K562 (cell line): ENCODE results near the gene DBX1. TPM values are rescaled to one million over a fixed set of nuclear protein-coding genes. Genes with fewer than 3 reads are reported as not detected.

Source experiments
- ATAC-seq: fragments of 200-7000 bp; cut with Tn5 transposase; 3 replicates; pipeline ENCODE4 v1.9.1; 2020; ENCODE audit warnings: moderate library complexity
- BruUV-seq: library from RNA; stranded (reverse); fragments of 400-500 nt; replicated peaks from 2 replicates; lab custom pipeline; 2021; lab: Mats Ljungman, UMichigan
- CTCF ChIA-PET: fragments of 300-600 bp; formaldehyde crosslinking; extraction: SDS; loops from one replicate; lab custom pipeline; 2021; ENCODE audit warnings: low intra/inter-chr PET ratio; lab: Yijun Ruan, JAX
- POLR2A ChIA-PET: fragments of 300-600, 350-650 bp; sonication (Branson Sonifier 250); formaldehyde crosslinking; extraction: SDS; loops from one replicate; lab custom pipeline; 2021; ENCODE audit warnings: antibody characterized with exemption, inconsistent platforms; lab: Yijun Ruan, JAX
- DNase-seq, 4 experiments: peaks; one replicate each; pipeline versions ENCODE4 v3.0.0 to v3.0.0-alpha.2; 2011 to 2018; ENCODE audit warnings: low spot score in 3 of 4, mixed read lengths in 3 of 4; ENCODE audit errors: extremely low read depth in 1 of 4
- FAIRE-seq: peaks from 2 replicates; lab custom pipeline; 2011; peaks lifted over from hg19 to GRCh38; lab: Jason Lieb, UNC
- H2AFZ ChIP-seq: 2 replicates; pipeline ENCODE4 v1.6.0; 2011; ENCODE audit warnings: low read depth, low read length, control low read depth, inconsistent platforms
- H3K27ac ChIP-seq: fragments of 200-600 bp; 3 replicates; pipeline ENCODE4 v1.8.0; 2011; ENCODE audit warnings: low read depth, mild to moderate bottlenecking, control low read depth, inconsistent platforms, low read length, moderate library complexity, mixed read lengths; ENCODE audit errors: extremely low read depth
- H3K27me3 ChIP-seq, 2 experiments: fragments of 300-600 bp in 1 of 2; 2 replicates in 1 of 2; 3 replicates in 1 of 2; pipeline versions ENCODE4 v1.6.0 to v1.8.0; 2011; ENCODE audit warnings: inconsistent platforms in 2 of 2, low read length in 2 of 2, mild to moderate bottlenecking in 1 of 2, mixed read lengths in 1 of 2, moderate library complexity in 1 of 2; ENCODE audit not compliant: control insufficient read depth in 2 of 2, insufficient read depth in 2 of 2
- H3K36me3 ChIP-seq: fragments of 300-600 bp; 3 replicates; pipeline ENCODE4 v1.8.0; 2011; ENCODE audit warnings: mild to moderate bottlenecking, low read length, inconsistent platforms; ENCODE audit not compliant: control insufficient read depth, insufficient read depth
- H3K4me1 ChIP-seq, 2 experiments: fragments of 200-600 bp in 1 of 2; replicated peaks in 1 of 2; 2 replicates in 1 of 2; 3 replicates in 1 of 2; pipeline versions ENCODE4 v1.5.1 to v1.8.0; 2011; ENCODE audit warnings: inconsistent platforms in 2 of 2, low read length in 2 of 2, mild to moderate bottlenecking in 1 of 2, mixed read lengths in 1 of 2, moderate library complexity in 1 of 2; ENCODE audit not compliant: control insufficient read depth in 2 of 2, insufficient read depth in 2 of 2
- H3K4me2 ChIP-seq: 2 replicates; pipeline ENCODE4 v1.6.1; 2011; ENCODE audit warnings: low read length, control low read depth, inconsistent platforms, mixed read lengths; ENCODE audit not compliant: insufficient read depth
- H3K4me3 ChIP-seq: fragments of 200-600 bp; sonication (generic), shearing (Covaris generic); 2 replicates; pipeline ENCODE4 v1.5.1; 2016; ENCODE audit warnings: control low read depth, inconsistent platforms
- H3K79me2 ChIP-seq: fragments of 200-600 bp; 3 replicates; pipeline ENCODE4 v1.8.0; 2011; ENCODE audit warnings: low read length, inconsistent platforms; ENCODE audit not compliant: control insufficient read depth, insufficient read depth
- H3K9ac ChIP-seq, 2 experiments: 2 replicates each; pipeline versions ENCODE4 v1.6.0 to v1.6.1; 2011; ENCODE audit warnings: low read depth in 2 of 2, low read length in 2 of 2, control low read depth in 1 of 2, inconsistent platforms in 1 of 2, mild to moderate bottlenecking in 1 of 2, mixed read lengths in 1 of 2; ENCODE audit not compliant: insufficient read depth in 1 of 2
- H3K9me1 ChIP-seq: one replicate; pipeline ENCODE4 v1.6.0; 2011; ENCODE audit warnings: inconsistent platforms, mild to moderate bottlenecking, low read length, moderate library complexity; ENCODE audit not compliant: control insufficient read depth, insufficient read depth
- H3K9me3 ChIP-seq: replicated peaks from 2 replicates; pipeline ENCODE4 v1.5.1; 2011; ENCODE audit warnings: low read depth, low read length, inconsistent platforms; ENCODE audit not compliant: control insufficient read depth, insufficient read depth
- H4K20me1 ChIP-seq: replicated peaks from 2 replicates; pipeline ENCODE4 v1.6.1; 2011; ENCODE audit warnings: low read length, inconsistent platforms, mixed read lengths; ENCODE audit not compliant: control insufficient read depth, insufficient read depth
- BMI1 ChIP-seq: fragments of 150-350 bp; IDR thresholded peaks from 2 replicates; pipeline ENCODE4 v1.6.1; 2014; ENCODE audit warnings: low read length
- CBX5 ChIP-seq: IDR thresholded peaks from 2 replicates; pipeline ENCODE4 v1.6.1; 2014; ENCODE audit warnings: low read depth, borderline replicate concordance
- ESRRA ChIP-seq: fragments of 450-650 bp; IDR thresholded peaks from 2 replicates; pipeline ENCODE4 v1.6.1; 2014; ENCODE audit warnings: low read depth, mild to moderate bottlenecking, moderate library complexity, borderline replicate concordance
- FOXK1 ChIP-seq: sonication (generic); formaldehyde crosslinking; IDR thresholded peaks from 2 replicates; pipeline ENCODE4 v1.8.0; 2022; ENCODE audit warnings: missing genetic modification reagents, mild to moderate bottlenecking, borderline replicate concordance
- HDGF ChIP-seq: fragments of 450-650 bp; IDR thresholded peaks from 2 replicates; pipeline ENCODE4 v1.6.1; 2016
- HOXB6 ChIP-seq: fragments of 250-450 bp; sonication (Bioruptor Pico); IDR thresholded peaks from 2 replicates; pipeline ENCODE4 v1.5.1; 2022; ENCODE audit warnings: mild to moderate bottlenecking, borderline replicate concordance
- KLF10 ChIP-seq: fragments of 250-450 bp; sonication (Bioruptor Pico); IDR thresholded peaks from 2 replicates; pipeline ENCODE4 v1.6.1; 2021; ENCODE audit warnings: matching md5 sums
- NFATC3 ChIP-seq: fragments of 450-650 bp; IDR thresholded peaks from 2 replicates; pipeline ENCODE4 v1.6.1; 2017; ENCODE audit warnings: mild to moderate bottlenecking
- PHF8 ChIP-seq: fragments of 200-600 bp; sonication (generic); IDR thresholded peaks from 2 replicates; pipeline ENCODE4 v1.6.1; 2012; ENCODE audit warnings: mixed run types, mild to moderate bottlenecking, inconsistent platforms, low read length, moderate library complexity, borderline replicate concordance
- PML ChIP-seq: IDR thresholded peaks from 2 replicates; pipeline ENCODE4 v1.6.1; 2012; ENCODE audit warnings: low read length, inconsistent platforms
- POLR2A ChIP-seq: fragments of 450-650 bp; conservative IDR thresholded peaks from 2 replicates; pipeline ENCODE4 v1.6.1; 2016
- POLR3A ChIP-seq: IDR thresholded peaks from 2 replicates; pipeline ENCODE4 v1.6.1; 2011; ENCODE audit warnings: borderline replicate concordance, mild to moderate bottlenecking, moderate library complexity; ENCODE audit not compliant: insufficient read length, insufficient read depth; ENCODE audit errors: extremely low read depth
- RBM39 ChIP-seq: fragments of 200-400 bp; formaldehyde crosslinking; optimal IDR thresholded peaks from 2 replicates; pipeline ENCODE3; 2018; ENCODE audit warnings: low read depth, low read length
- RFX7 ChIP-seq: fragments of 250-450 bp; sonication (Bioruptor Pico); IDR thresholded peaks from 2 replicates; pipeline ENCODE4 v1.5.1; 2021; ENCODE audit warnings: mild to moderate bottlenecking
- SMAD3 ChIP-seq: fragments of 450-650 bp; formaldehyde crosslinking; conservative IDR thresholded peaks from 2 replicates; pipeline ENCODE4 v1.4.0; 2020; ENCODE audit warnings: mild to moderate bottlenecking
- SP2 ChIP-seq: IDR thresholded peaks from 2 replicates; pipeline ENCODE4 v1.6.1; 2011; ENCODE audit warnings: mild to moderate bottlenecking, low read depth, low read length, moderate library complexity; ENCODE audit not compliant: poor library complexity, severe bottlenecking; ENCODE audit errors: extremely low read depth
- SRSF1 ChIP-seq: fragments of 200-400 bp; formaldehyde crosslinking; IDR thresholded peaks from 2 replicates; pipeline ENCODE4 v1.6.1; 2017; ENCODE audit warnings: mild to moderate bottlenecking, low read depth, low read length, moderate library complexity
- TRIM24 ChIP-seq, 2 experiments: fragments of 450-650 bp; IDR thresholded peaks; 2 replicates each; pipeline ENCODE4 v1.6.1; 2016
- TRIM28 ChIP-seq: fragments of 450-650 bp; IDR thresholded peaks from 2 replicates; pipeline ENCODE4 v1.6.1; 2017
- USF2 ChIP-seq: sonication (generic); formaldehyde crosslinking; IDR thresholded peaks from 2 replicates; pipeline ENCODE4 v1.5.0; 2020; ENCODE audit warnings: missing genetic modification reagents
- ZNF324 ChIP-seq: fragments of 250-450 bp; sonication (Bioruptor Pico); IDR thresholded peaks from 2 replicates; pipeline ENCODE4 v1.4.0; 2020; ENCODE audit warnings: mild to moderate bottlenecking
- ZNF668 ChIP-seq: fragments of 250-450 bp; sonication (Bioruptor Pico); IDR thresholded peaks from 2 replicates; pipeline ENCODE4 v1.8.0; 2022; ENCODE audit warnings: mild to moderate bottlenecking, inconsistent platforms
- ZNF79 ChIP-seq: fragments of 250-450 bp; sonication (Bioruptor Pico); IDR thresholded peaks from 2 replicates; pipeline ENCODE4 v1.4.0; 2020; ENCODE audit warnings: low read depth, mild to moderate bottlenecking, moderate library complexity
- WGBS: fragments of 100-300 bp; shearing (Covaris generic); methylation state at CpG from one replicate; pipeline ENCODE4 v1.1.6; 2016; ENCODE audit warnings: low coverage, mixed read lengths; ENCODE audit not compliant: insufficient coverage; ENCODE audit errors: missing lambda C conversion rate; 5-methylcytosine and 5-hydroxymethylcytosine counted together
- in situ Hi-C: fragments of 300-500 bp; cut with MboI; formaldehyde crosslinking; loops from 4 replicates; pipeline ENCODE4 v1.15.0; 2018; ENCODE audit warnings: inconsistent platforms, mixed read lengths
- intact Hi-C: fragments of 100-400 bp; cut with micrococcal nuclease; formaldehyde crosslinking; loops from 2 replicates; pipeline ENCODE4 v1.14.2; 2022
- polyA plus RNA-seq, 8 experiments: library from polyadenylated mRNA; depleted of rRNA in 4 of 8; stranded (reverse) in 5 of 8; unstranded in 3 of 8; fragments of >200 nt; fragmentation: Nextera tagmentation in 2 of 8; fragmentation: Illumina TruSeq in 1 of 8; extraction: Ambion mirVana in 2 of 8; extraction: Trizol in 1 of 8; gene quantifications; 2 replicates each; pipeline versions ENCODE4 v1.2.1 to v1.2.3, GENCODE V29; 2011 to 2014; ENCODE audit warnings: inconsistent platforms in 1 of 8, missing spikeins in 1 of 8
- total RNA-seq, 7 experiments: library from RNA; depleted of rRNA in 6 of 7; stranded (reverse); fragments of >200 nt in 6 of 7; fragmentation: Illumina TruSeq in 2 of 7; extraction: Trizol in 2 of 7; gene quantifications; 2 replicates each; pipeline versions ENCODE4 v1.2.1 to v1.2.3, GENCODE V29; 2011 to 2021; ENCODE audit warnings: low replicate concordance in 1 of 7
- TF ChIP-seq, protein P1 (sequence below), 2 experiments: fragments of 200-800 bp in 1 of 2; sonication (Bioruptor generic) in 1 of 2; sonication (generic) in 1 of 2; formaldehyde crosslinking in 1 of 2; IDR thresholded peaks in 1 of 2; conservative IDR thresholded peaks in 1 of 2; 2 replicates each; pipeline versions ENCODE4 v1.5.0 to v1.6.1; 2016 to 2020; ENCODE audit warnings: missing compliant biosample characterization in 1 of 2, missing genetic modification characterization in 1 of 2, missing genetic modification reagents in 1 of 2

Gene DBX1
- total and polyA plus RNA-seq, 9 of the 15 experiments (the other 6 are each of a cell fraction or from before 2014, with no cell fraction given) = not detected

- no peak for TF ChIP-seq ESRRA
- no peak for TF ChIP-seq PHF8
- no peak for TF ChIP-seq NFATC3
- no peak for TF ChIP-seq POLR2A
- no peak for TF ChIP-seq POLR3A
These were observed 31.9 kb upstream of the DBX1 start (continued) for GRCh38 chr11:20192151-20192550.

GRCh38 chr11:20178976-20179375 lies 18.7 kb upstream of the DBX1 start:
- H3K27ac ChIP-seq = no peak overlapping the region
- DNase-seq (no peak), ATAC-seq (no peak), FAIRE-seq (no peak)
- H3K9me1 ChIP-seq = no peaks in the 10 kb centered on the region
- intact Hi-C loops (no loop called here), in situ Hi-C loops (no loop called here)
- H3K9me3 ChIP-seq = no peaks in the 10 kb centered on the region
- H3K36me3 ChIP-seq = no peaks in the 10 kb centered on the region
- no peak overlapping the region for H3K4me3 ChIP-seq
- CTCF ChIA-PET = no interaction called here
- POLR2A ChIA-PET = interaction anchor here (0.7 kb wide), 1 partner anchor 244 kb away, joined by 3 read pairs; no protein-coding TSS in a partner anchor
- H3K9ac ChIP-seq = no peak overlapping the region
- H4K20me1 ChIP-seq = no peaks in the 10 kb centered on the region
- H3K27me3 ChIP-seq = peaks cover 0 to 8% of the 10 kb centered on the region in 2 experiments; a peak in 4 of 5 replicates
- H3K79me2 ChIP-seq = no peaks in the 10 kb centered on the region
- WGBS = 0% methylated on average over 2 of the region's 2 CpGs
- no TSS peak for BruUV-seq
- no peak overlapping the region for H3K4me2 ChIP-seq
- no peak overlapping the region for H2AFZ ChIP-seq
- H3K4me1 ChIP-seq = no peaks in the 10 kb centered on the region
- TF ChIP-seq HDGF (no peak), RBM39 (no peak), PML (no peak), RFX7 (CRISPR knock-in tag) (no peak), SRSF1 (no peak), BMI1 (no peak), USF2 (CRISPR knock-in tag) (no peak), CBX5 (no peak), FOXK1 (CRISPR knock-in tag) (no peak), ZNF668 (no peak), ZNF324 (CRISPR knock-in tag) (no peak), KLF10 (CRISPR knock-in tag) (no peak), SMAD3 (no peak), HOXB6 (CRISPR knock-in tag) (no peak), TRIM24 (IDR thresholded peaks at IDR 0.05) (no peak), ZNF79 (CRISPR knock-in tag) (no peak), TRIM28 (no peak), SP2 (no peak)
- TF ChIP-seq, protein P1, sequence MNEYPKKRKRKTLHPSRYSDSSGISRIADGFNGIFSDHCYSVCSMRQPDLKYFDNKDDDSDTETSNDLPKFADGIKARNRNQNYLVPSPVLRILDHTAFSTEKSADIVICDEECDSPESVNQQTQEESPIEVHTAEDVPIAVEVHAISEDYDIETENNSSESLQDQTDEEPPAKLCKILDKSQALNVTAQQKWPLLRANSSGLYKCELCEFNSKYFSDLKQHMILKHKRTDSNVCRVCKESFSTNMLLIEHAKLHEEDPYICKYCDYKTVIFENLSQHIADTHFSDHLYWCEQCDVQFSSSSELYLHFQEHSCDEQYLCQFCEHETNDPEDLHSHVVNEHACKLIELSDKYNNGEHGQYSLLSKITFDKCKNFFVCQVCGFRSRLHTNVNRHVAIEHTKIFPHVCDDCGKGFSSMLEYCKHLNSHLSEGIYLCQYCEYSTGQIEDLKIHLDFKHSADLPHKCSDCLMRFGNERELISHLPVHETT (CRISPR knock-in tag; conservative IDR thresholded peaks at IDR 0.05 in 1 of 2, IDR thresholded peaks at IDR 0.05 in 1 of 2) = no peak
